Muscle layer of colon (tissue), 2 donors: ENCODE results near the gene ZRANB2.

Experiments used
- H3K27ac ChIP-seq: one replicate; pipeline ENCODE4 v1.7.0; 2013; ENCODE audit warnings: low read depth, mild to moderate bottlenecking, low read length, moderate library complexity
- H3K27me3 ChIP-seq, 2 donors: one replicate each; pipeline ENCODE4 v1.7.0; 2013; ENCODE audit warnings: low read length in 2 of 2, mild to moderate bottlenecking in 2 of 2; ENCODE audit not compliant: insufficient read depth in 2 of 2, control insufficient read depth in 1 of 2
- H3K36me3 ChIP-seq: one replicate; pipeline ENCODE4 v1.7.0; 2013; ENCODE audit warnings: mild to moderate bottlenecking, low read length; ENCODE audit not compliant: insufficient read depth
- H3K4me1 ChIP-seq: one replicate; pipeline ENCODE4 v1.7.0; 2013; ENCODE audit warnings: mild to moderate bottlenecking, low read length; ENCODE audit not compliant: insufficient read depth
- H3K4me3 ChIP-seq, 2 donors: one replicate each; pipeline ENCODE4 v1.7.0; 2013; ENCODE audit warnings: low read length in 2 of 2, low read depth in 1 of 2, mild to moderate bottlenecking in 1 of 2, moderate library complexity in 1 of 2
- H3K9ac ChIP-seq: one replicate; pipeline ENCODE4 v1.7.0; 2013; ENCODE audit warnings: low read length
- H3K9me3 ChIP-seq: one replicate; pipeline ENCODE4 v1.7.0; 2013; ENCODE audit warnings: mild to moderate bottlenecking, low read length
- donor health status: abdominal sarcoma.
- donor health status: Adenocarcinoma of cecum.

The ZRANB2 gene

GRCh38 chr1:71043065-71043464, 37.8 kb downstream of the ZRANB2 start:
- no peak overlapping the region for H3K9ac ChIP-seq
- H3K4me1 ChIP-seq, result no peaks in the 10 kb centered on the region
- peak overlapping the region; percentile 12 for H3K27ac ChIP-seq
- no peaks in the 10 kb centered on the region for H3K9me3 ChIP-seq
- H3K4me3 ChIP-seq, result no peak overlapping the region
- no peaks in the 10 kb centered on the region for H3K36me3 ChIP-seq
- peaks cover 3 to 11% of the 10 kb centered on the region in 2 donors for H3K27me3 ChIP-seq

DNA sequence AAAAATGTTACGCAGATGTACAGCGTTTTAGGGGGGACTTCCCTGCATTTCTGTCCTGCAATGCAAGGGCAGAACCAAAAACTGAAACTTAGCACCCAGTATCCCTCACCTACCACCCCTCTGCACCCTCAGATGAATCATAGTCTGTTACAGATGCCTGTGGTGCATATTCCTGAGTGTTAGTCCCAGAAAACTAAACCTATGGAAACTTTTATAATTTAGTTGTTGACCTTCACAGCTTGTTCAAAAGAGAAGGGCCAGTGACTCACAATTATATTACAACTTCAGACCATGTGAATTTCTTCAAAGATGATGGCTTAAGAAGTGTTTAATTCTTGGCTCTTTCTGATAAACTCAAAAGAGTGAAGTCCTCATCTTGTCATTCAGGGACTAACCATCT, 39.0 kb downstream of the ZRANB2 start:
- no peak overlapping the region for H3K4me3 ChIP-seq
- no peaks in the 10 kb centered on the region for H3K4me1 ChIP-seq
- H3K9me3 ChIP-seq, result no peaks in the 10 kb centered on the region
- no peak overlapping the region for H3K27ac ChIP-seq
- H3K9ac ChIP-seq, result no peak overlapping the region
- no peaks in the 10 kb centered on the region for H3K36me3 ChIP-seq
- peaks cover 0 to 5% of the 10 kb centered on the region in 2 donors for H3K27me3 ChIP-seq

DNA sequence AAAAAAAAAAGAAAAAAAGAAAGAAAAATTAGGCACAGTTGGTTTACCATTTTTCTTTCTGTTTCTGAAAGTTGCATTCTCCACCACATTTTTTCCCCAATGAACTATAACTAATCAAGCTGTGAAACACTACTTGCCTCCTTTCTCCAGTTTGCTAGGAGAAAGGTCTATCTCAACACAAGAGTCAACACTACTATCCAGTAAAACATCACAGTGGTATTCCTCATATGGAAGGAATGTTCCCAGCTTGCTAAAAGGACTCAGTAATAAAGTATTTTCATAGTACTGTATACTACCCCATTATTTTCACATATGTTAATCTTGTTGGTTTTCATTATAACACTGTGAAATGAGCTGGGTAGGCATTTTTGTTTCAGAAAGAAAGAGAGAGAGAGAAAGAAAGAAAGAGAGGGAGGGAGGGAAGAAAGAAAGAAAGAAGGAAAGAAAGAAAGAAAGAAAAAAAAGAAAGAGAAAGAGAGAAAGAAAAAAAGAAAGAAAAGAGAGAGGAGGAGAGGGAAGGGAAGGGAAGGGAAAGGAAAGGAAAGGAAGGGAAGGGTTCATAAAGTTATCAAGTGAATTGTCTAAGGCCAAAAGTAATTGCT, 41.1 kb downstream of the ZRANB2 start:
- H3K27ac ChIP-seq, result no peak overlapping the region
- no peak overlapping the region for H3K9ac ChIP-seq
- no peaks in the 10 kb centered on the region for H3K9me3 ChIP-seq
- H3K4me3 ChIP-seq, result no peak overlapping the region
- H3K27me3 ChIP-seq, result no peaks in the 10 kb centered on the region
- no peaks in the 10 kb centered on the region for H3K4me1 ChIP-seq
- H3K36me3 ChIP-seq, result no peaks in the 10 kb centered on the region

DNA sequence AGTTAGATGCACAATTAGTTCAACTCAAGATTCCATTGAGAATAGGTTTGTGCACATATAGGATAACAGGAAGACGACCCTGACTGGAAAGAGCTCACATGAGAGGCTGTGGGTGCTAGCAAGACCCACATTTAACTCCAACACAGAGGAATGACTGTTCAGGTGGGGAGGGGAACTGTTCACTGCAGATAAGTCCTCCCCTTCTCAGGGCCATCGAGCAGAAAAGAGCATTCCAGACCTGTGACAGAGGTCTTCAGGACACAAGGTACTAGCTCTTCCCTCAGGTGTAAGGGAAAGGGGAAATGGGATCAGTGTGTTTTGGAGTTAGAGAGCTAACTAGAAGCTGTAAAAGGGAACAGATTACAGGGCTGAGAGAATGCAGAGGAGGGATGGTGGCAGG, 41.9 kb downstream of the ZRANB2 start:
- Histone ChIP-seq H3K36me3 (no peaks in the 10 kb centered on the region), H3K4me3 (no peak overlapping the region), H3K9ac (no peak overlapping the region), H3K4me1 (no peaks in the 10 kb centered on the region), H3K9me3 (no peaks in the 10 kb centered on the region), H3K27me3 (no peaks in the 10 kb centered on the region), H3K27ac (no peak overlapping the region)

DNA sequence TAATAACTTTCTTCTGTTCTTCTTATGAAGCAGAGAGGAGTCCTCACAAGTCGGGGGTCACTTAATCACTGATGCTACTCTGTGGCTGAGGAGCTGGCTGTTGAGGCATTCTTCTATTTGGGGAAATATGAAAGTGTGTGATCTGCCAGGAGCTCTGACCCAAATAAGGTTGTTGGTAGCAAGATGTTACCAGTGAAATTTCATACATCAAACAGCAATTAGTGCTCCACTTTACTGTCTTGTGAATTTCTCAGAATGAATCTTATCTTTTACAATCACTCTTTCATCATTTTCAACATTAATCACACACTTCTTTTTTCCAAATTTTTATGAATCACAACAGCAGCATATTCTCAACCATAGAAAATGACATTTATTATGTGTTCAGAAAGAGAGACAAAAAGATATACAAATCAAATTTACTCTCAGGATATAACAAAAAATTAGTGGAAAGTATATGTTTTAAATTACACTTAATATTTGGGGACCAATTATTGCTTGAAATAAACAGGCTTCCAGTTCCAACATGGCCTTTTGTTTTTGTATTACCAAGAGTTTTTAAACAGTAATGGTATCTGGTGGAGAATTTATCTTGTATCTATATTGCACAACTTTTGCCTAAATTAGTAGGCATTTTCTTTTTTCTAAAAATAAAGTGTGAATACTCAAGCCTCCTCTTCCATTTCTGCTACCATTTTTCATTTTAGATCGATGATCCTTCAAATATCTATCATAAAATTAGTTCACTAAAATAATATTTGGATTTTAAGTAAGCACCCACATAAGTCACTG, 42.8 kb downstream of the ZRANB2 start:
- no peak overlapping the region for H3K4me3 ChIP-seq
- no peaks in the 10 kb centered on the region for H3K27me3 ChIP-seq

DNA sequence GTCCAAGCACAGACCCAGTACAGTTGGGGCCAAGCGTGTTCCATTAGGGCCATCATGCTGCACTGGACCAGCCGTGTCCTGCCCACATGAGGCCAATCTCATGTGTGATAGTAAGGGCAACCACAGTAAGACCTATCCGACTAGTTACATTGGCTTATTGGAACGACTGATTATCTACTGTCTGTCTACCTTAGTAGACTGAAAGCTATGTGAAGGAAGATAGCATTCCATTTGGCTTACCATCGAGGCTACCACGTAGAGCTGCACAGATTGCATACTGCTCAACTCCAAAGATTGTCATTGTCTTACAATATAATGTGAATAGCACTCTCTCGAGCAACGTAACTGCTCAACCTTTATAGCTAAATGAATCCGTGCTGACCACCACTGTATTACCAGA, 43.8 kb downstream of the ZRANB2 start:
- H3K27ac ChIP-seq, result no peak overlapping the region
- no peaks in the 10 kb centered on the region for H3K36me3 ChIP-seq

More for the DNA sequence above, 42.8 kb downstream of the ZRANB2 start:
- H3K9ac ChIP-seq, result no peak overlapping the region
- H3K9me3 ChIP-seq, result no peaks in the 10 kb centered on the region
- H3K4me1 ChIP-seq, result no peaks in the 10 kb centered on the region
- H3K27ac ChIP-seq, result no peak overlapping the region
- H3K36me3 ChIP-seq, result no peaks in the 10 kb centered on the region

GRCh38 chr1:71033136-71033535, 47.7 kb downstream of the ZRANB2 start:
- H3K27ac ChIP-seq, result no peak overlapping the region
- no peaks in the 10 kb centered on the region for H3K9me3 ChIP-seq
- H3K27me3 ChIP-seq, result no peaks in the 10 kb centered on the region
- H3K4me3 ChIP-seq, result no peak overlapping the region
- H3K4me1 ChIP-seq, result peaks cover 13% of the 10 kb centered on the region
- no peak overlapping the region for H3K9ac ChIP-seq
- H3K36me3 ChIP-seq, result no peaks in the 10 kb centered on the region

More for the DNA sequence above, 43.8 kb downstream of the ZRANB2 start:
- Histone ChIP-seq H3K4me1 (peaks cover 2% of the 10 kb centered on the region), H3K9me3 (no peaks in the 10 kb centered on the region), H3K9ac (no peak overlapping the region), H3K27me3 (no peaks in the 10 kb centered on the region), H3K4me3 (no peak overlapping the region)

DNA sequence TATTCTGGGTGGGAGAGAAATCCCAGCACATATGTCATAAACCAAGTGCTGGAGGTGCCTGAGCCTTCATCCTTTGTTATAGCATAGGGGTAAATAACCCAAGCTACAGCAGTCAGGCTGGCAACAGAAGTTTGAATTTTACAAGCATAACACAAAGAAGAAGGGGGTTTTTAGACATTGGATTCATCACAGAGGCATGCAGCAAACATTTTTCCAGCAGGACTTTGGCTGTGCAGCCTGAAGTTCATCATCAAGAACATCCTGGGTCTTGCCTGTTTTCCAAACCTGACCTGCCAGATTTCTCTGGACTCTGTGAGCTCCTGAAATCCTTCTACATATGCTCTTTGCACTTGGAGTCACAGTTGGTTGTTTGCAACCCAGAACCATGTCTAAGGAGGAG, 49.4 kb downstream of the ZRANB2 start:
- no peaks in the 10 kb centered on the region for H3K36me3 ChIP-seq
- H3K4me1 ChIP-seq, result peaks cover 13% of the 10 kb centered on the region
- H3K9ac ChIP-seq, result no peak overlapping the region
- no peak overlapping the region for H3K27ac ChIP-seq
- H3K27me3 ChIP-seq, result no peaks in the 10 kb centered on the region
- H3K4me3 ChIP-seq, result peak overlapping the region in 1 of 2 donors; percentile 8
- H3K9me3 ChIP-seq, result no peaks in the 10 kb centered on the region

- H3K27ac ChIP-seq, result no peak overlapping the region
- H3K9me3 ChIP-seq, result no peaks in the 10 kb centered on the region
- no peak overlapping the region for H3K4me3 ChIP-seq
- no peaks in the 10 kb centered on the region for H3K27me3 ChIP-seq
- H3K9ac ChIP-seq, result no peak overlapping the region
- peaks cover 13% of the 10 kb centered on the region for H3K4me1 ChIP-seq
- H3K36me3 ChIP-seq, result no peaks in the 10 kb centered on the region
Observed at GRCh38 chr1:71030026-71030425, 50.8 kb downstream of the ZRANB2 start.

DNA sequence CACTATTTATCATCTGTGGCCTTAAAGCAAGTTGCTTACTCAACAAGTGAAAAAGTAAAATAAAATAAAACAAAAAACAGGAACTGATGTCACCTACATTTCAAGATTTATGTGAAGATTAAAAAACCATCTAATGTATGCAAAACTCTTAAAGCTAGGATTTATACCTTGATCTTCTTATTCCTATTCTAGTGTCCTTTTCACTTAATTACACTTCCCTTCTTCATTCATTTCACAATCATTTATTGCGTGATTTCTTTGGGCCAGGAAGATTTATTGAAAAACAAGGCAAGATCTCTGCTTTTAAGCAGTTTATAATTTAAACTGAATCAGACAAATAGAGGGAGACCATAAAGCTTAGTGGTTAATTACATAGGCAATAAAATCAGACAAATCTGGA, 51.9 kb downstream of the ZRANB2 start:
- H3K4me3 ChIP-seq, result no peak overlapping the region
- no peaks in the 10 kb centered on the region for H3K9me3 ChIP-seq
- no peaks in the 10 kb centered on the region for H3K27me3 ChIP-seq
- H3K9ac ChIP-seq, result no peak overlapping the region
- H3K36me3 ChIP-seq, result no peaks in the 10 kb centered on the region
- H3K27ac ChIP-seq, result no peak overlapping the region
- H3K4me1 ChIP-seq, result peaks cover 13% of the 10 kb centered on the region

- Histone ChIP-seq H3K27ac (no peak overlapping the region), H3K9ac (no peak overlapping the region), H3K4me3 (no peak overlapping the region), H3K36me3 (no peaks in the 10 kb centered on the region), H3K27me3 (no peaks in the 10 kb centered on the region), H3K4me1 (peaks cover 13% of the 10 kb centered on the region), H3K9me3 (no peaks in the 10 kb centered on the region)
Observed at GRCh38 chr1:71027991-71028390, 52.8 kb downstream of the ZRANB2 start.

DNA sequence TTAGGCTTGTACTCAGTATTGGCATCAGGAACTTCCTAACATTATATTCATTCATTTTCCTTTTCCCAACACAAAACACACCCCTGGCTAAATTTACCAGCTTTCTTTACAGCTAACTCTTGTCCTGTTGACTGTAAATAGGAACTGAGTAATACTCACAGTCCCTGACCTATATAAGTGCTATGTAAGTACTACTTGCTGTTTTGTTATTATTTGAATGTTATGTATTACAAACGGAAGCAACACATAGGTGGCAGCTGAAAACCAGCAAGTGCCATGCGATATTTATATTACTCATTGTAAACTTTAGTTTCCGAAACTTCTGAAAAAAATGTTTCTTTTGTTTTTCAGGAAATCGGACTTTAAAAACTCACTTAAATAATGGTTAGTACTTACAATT, 54.7 kb downstream of the ZRANB2 start:
- Histone ChIP-seq H3K27me3 (no peaks in the 10 kb centered on the region), H3K36me3 (no peaks in the 10 kb centered on the region), H3K27ac (no peak overlapping the region), H3K9ac (no peak overlapping the region), H3K9me3 (no peaks in the 10 kb centered on the region), H3K4me1 (peaks cover 1% of the 10 kb centered on the region), H3K4me3 (no peak overlapping the region)
